NB4 (cell line): Measurements from ENCODE around the gene C10orf105.

Source experiments
- DNase-seq: peaks from one replicate; pipeline ENCODE4 v3.0.0; 2010; ENCODE audit warnings: low read depth
- H3K4me3 ChIP-seq: one replicate; pipeline ENCODE4 v1.5.1; 2011; ENCODE audit warnings: mild to moderate bottlenecking, low read depth, low read length, moderate library complexity
- MYC ChIP-seq: IDR thresholded peaks from 2 replicates; pipeline ENCODE4 v1.6.1; 2011; ENCODE audit warnings: low read depth, low read length
- POLR2A ChIP-seq: IDR thresholded peaks from 2 replicates; pipeline ENCODE4 v1.6.1; 2011; ENCODE audit warnings: mild to moderate bottlenecking; ENCODE audit not compliant: insufficient read length; ENCODE audit errors: extremely low read depth
- TF ChIP-seq, protein P1 (sequence below): IDR thresholded peaks from one replicate; pipeline ENCODE4 v1.5.1; 2012; ENCODE audit warnings: low read depth, low read length
- TF ChIP-seq, protein P2 (sequence below): IDR thresholded peaks from 2 replicates; pipeline ENCODE4 v1.6.1; 2011; ENCODE audit warnings: low read depth, low read length

The C10orf105 gene

DNA sequence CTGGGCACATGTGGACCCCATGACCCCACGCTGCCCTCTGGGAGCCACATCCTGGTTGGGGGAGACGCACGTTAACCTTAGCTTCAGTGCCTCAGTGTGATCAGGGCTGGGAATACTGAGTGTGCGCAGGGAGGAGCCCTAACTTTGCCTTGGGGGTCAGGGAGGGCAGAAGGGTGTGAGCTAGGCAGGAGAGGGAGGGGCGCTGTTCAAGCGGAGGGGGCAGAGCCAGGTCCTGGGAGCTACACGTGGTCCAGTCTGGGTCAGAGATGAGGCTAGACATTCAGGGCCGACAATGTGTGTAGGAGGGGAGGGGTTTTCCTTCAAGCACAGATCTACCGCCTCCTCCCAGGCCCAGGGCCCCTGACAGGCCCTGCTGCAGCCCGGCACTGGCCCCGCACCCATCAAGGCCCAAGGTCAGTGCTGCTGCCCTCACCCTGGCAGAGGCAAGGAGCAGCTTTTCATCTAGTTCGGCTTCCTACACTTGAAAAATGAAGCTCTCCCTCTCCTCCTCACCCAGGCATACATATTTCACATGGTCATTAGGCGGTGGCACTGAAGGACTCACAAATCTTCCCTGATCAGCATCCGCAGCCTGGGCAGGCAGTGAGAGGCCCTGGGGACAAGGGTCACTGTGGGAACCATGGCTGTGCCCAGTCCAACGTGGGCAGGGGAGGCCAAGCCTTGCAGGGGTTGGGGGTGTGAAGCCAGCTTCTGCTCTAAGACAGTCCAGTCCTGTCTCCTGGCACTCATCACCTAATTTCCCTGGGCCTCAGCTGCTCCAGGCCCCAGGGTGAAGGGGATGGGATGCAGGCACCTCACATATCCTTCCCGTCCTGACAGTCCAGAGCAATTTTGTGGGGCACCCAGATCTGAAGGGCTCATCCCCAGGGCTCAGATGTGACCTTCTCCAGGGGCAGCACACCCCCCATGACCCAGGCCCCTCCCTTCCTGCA lies 47.3 kb downstream of the C10orf105 start:
- H3K4me3 ChIP-seq: no peak overlapping the region
- TF ChIP-seq POLR2A (no peak), MYC (no peak)
- TF ChIP-seq, protein P1, sequence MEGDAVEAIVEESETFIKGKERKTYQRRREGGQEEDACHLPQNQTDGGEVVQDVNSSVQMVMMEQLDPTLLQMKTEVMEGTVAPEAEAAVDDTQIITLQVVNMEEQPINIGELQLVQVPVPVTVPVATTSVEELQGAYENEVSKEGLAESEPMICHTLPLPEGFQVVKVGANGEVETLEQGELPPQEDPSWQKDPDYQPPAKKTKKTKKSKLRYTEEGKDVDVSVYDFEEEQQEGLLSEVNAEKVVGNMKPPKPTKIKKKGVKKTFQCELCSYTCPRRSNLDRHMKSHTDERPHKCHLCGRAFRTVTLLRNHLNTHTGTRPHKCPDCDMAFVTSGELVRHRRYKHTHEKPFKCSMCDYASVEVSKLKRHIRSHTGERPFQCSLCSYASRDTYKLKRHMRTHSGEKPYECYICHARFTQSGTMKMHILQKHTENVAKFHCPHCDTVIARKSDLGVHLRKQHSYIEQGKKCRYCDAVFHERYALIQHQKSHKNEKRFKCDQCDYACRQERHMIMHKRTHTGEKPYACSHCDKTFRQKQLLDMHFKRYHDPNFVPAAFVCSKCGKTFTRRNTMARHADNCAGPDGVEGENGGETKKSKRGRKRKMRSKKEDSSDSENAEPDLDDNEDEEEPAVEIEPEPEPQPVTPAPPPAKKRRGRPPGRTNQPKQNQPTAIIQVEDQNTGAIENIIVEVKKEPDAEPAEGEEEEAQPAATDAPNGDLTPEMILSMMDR: no peak
- DNase-seq: no peak

DNA sequence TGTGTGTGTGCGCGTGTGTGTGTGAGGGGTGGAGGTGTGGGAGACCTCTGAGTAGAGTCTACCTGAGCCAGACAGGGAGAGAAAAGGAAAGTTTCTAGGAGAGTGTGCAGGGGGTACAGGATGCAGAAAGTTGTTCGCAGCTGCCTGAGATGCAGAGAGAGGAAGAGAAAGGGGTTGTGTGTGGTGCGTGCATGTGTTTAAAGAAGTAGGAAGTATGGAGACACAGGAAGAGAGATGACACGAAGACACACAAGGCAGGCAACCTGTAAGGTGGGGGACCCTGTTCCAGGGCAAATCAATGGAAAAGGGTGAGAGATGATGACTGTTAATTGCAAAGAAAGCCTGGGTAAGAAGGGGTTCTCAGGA lies 52.2 kb downstream of the C10orf105 start:
- H3K4me3 ChIP-seq: no peak overlapping the region
- DNase-seq: peak; percentile 31
- TF ChIP-seq, protein P1: no peak
- TF ChIP-seq, protein P2, sequence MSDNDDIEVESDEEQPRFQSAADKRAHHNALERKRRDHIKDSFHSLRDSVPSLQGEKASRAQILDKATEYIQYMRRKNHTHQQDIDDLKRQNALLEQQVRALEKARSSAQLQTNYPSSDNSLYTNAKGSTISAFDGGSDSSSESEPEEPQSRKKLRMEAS: 0 out of 2 replicates have a peak, but pooled peaks have one; percentile 34

DNA sequence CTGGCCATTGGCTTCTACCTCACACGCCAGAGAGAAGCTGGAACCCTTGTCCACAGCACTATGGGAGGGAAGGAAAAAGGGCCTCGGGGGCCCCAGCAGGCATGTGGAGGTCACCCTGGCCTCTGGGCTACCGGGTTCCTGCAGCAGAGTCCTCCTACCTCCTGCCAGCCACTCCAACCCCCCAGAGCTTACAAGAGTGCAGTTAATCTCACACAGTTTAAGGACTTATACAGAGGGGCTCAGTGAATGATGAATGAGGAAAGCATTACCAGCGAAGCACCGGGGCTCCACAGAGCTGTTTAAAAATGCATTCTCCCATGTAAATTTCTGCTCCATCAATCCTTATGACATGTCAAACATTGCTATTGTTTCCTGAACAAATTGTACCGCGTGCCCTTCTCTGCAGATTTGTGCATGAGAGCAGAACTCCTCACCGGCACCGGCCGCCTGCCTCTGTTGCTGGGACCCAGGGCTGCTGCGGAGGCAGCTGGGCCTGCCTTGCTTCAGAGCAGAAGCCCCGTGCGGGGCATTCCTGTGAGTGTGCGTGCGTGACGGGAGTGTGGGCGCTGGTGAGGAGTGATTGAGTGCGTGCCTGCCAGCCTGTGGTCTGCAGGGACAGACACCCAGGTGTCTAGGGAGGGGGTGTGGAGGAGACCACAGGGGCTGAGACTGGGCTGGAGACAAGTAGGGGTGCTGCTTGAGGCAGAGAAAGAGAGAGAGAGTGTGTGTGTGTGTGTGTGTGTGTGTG lies 52.8 kb downstream of the C10orf105 start:
- DNase-seq: no peak
- no peak overlapping the region for H3K4me3 ChIP-seq
- TF ChIP-seq POLR2A: no peak
- TF ChIP-seq, protein P2: no peak
- TF ChIP-seq MYC: no peak
- TF ChIP-seq, protein P1: no peak

DNA sequence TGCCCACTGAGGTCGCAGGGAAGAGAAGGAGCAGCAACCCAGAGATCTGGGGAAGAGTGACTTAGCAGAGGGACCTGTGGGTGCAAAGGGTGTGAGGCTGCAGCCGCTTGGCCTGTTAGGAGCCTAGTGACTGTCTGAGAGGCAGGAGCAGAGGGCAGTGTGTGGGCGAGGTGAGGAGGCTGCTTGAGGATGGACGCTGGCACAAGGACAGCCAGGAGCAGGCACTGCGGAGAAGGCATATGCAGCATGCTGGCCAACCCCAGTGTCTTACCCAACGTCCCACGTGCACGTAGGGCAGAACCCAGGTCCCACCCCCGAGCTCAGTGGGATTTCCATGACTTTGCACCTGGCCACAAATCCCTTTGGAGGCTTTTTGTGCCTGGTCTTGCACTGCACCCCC lies 54.1 kb downstream of the C10orf105 start:
- no peak for TF ChIP-seq MYC
- TF ChIP-seq, protein P1: no peak
- TF ChIP-seq, protein P2: no peak
- no peak for TF ChIP-seq POLR2A
- DNase-seq: no peak
- H3K4me3 ChIP-seq: no peak overlapping the region

DNA sequence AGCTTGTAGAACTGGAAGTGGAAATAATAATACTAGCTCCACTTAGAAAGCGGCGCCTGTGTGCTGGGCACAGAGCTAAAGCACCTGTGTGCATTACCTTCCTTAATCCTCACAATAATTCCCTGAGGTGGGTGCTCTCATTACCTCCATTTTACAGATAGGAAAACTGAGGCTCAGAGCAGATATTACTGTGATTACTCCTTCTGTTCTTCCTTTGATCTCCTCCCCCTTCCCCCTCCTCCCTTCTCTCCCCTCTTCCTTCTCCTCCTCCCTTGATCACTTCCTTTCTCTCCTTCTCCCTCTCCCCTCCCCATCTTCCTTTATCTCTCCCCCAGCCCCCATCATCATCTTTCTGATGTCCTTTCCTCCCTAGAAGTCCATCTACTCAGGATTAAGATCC lies 55.0 kb downstream of the C10orf105 start:
- TF ChIP-seq MYC (no peak), POLR2A (no peak)
- TF ChIP-seq, protein P1: no peak
- TF ChIP-seq, protein P2: no peak
- no peak for DNase-seq

More for the DNA sequence above, 55.0 kb downstream of the C10orf105 start:
- no peak overlapping the region for H3K4me3 ChIP-seq
